ENCODE measurements around the gene PIEZO2.

GRCh38 chr18:11148680-11149440 is 509 bp downstream of the PIEZO2 start:
- TF ChIP-seq POLR2AphosphoS5 (IDR thresholded peaks at IDR 0.05; ENCODE audit: borderline replicate concordance, low read depth, low read length): no peak
- no peak for TF ChIP-seq EZH2 (IDR thresholded peaks at IDR 0.05)

Measured in SK-N-MC (cell line).